ENCODE measurements around the gene TP53I13. TPM values are rescaled to one million over a fixed set of nuclear protein-coding genes. Genes with fewer than 3 reads are reported as not detected.

The TP53I13 gene
- total and polyA plus RNA-seq, 10 of the 15 experiments (the other 5 are each of a cell fraction or from before 2014, with no cell fraction given): 0.31 to 45.1 (median 19.5) TPM; not detected in 1

GRCh38 chr17:29620779-29621500 lies 52.4 kb downstream of the TP53I13 start:
- 96% methylated on average over 11 of the region's 12 CpGs for WGBS (ENCODE audit: insufficient coverage, insufficient replicate concordance, low lambda C conversion rate, missing lambda C conversion rate)

More at GRCh38 chr17:29620779-29621500, 52.4 kb downstream of the TP53I13 start:
- TF ChIP-seq ZBTB4 (CRISPR knock-in tag; IDR thresholded peaks at IDR 0.05): no peak
- no peak for TF ChIP-seq USF1 (IDR thresholded peaks at IDR 0.05; ENCODE audit: borderline replicate concordance, extremely low read length, insufficient read depth, low read depth, low read length)
- no peak for TF ChIP-seq SP1 (IDR thresholded peaks at IDR 0.05; ENCODE audit: low read depth, low read length)
- no peak for TF ChIP-seq SIX5 (IDR thresholded peaks at IDR 0.05; ENCODE audit: low read depth, low read length, severe bottlenecking)
- no peak for TF ChIP-seq ZNF217 (IDR thresholded peaks at IDR 0.05)
- ATAC-seq (no peak), DNase-seq (ENCODE audit: low read depth, low spot score) (no peak), FAIRE-seq (no peak)
- ChIA-PET SMC1A (ENCODE audit: uncharacterized antibody, unreplicated experiment) (interaction anchor here (0.6 to 1.2 kb wide), 6 partner anchors 34 to 251 kb away, joined by 3 to 5 read pairs (median 3); no protein-coding TSS in a partner anchor), POLR2A (no interaction called here), RAD21 (ENCODE audit: unreplicated experiment) (interaction anchor here (0.9 to 2.3 kb wide), 2 partner anchors 158 to 472 kb away, joined by 3 to 8 read pairs; no protein-coding TSS in a partner anchor), CTCF (interaction anchor here (0.6 to 5.9 kb wide), 6 partner anchors 40 to 310 kb away, joined by 3 to 114 read pairs (median 4); no protein-coding TSS in a partner anchor)
- in situ Hi-C loops (cut with MboI) (no loop called here), intact Hi-C loops (cut with micrococcal nuclease; ENCODE audit: unreplicated experiment) (loop anchor here (5.0 kb wide), 1 partner anchor 51 kb away; no protein-coding TSS in a partner anchor)
- BruUV-seq (replicated peaks): no TSS peak
- no peak overlapping the region for H3K9ac ChIP-seq (ENCODE audit: control insufficient read depth, insufficient read depth, low read length)
- H3K4me2 ChIP-seq (ENCODE audit: control insufficient read depth, insufficient read depth): no peak overlapping the region
- H3K27me3 ChIP-seq (replicated peaks in 1 of 2; ENCODE audit: control insufficient read depth in 2 of 2, insufficient read depth in 2 of 2, low read length in 1 of 2): peaks cover 4 to 6% of the 10 kb centered on the region in 2 experiments; a peak in 3 of 4 replicates
- H3K27ac ChIP-seq (ENCODE audit: control insufficient read depth, insufficient read depth): no peak overlapping the region
- peaks cover 3% of the 10 kb centered on the region; the same call in 1 of the 2 replicates for H4K20me1 ChIP-seq (ENCODE audit: control insufficient read depth, insufficient read depth)
- peaks cover 27% of the 10 kb centered on the region for H3K4me1 ChIP-seq (ENCODE audit: control insufficient read depth, insufficient read depth, low read length)
- H2AFZ ChIP-seq (ENCODE audit: control insufficient read depth, low read depth, low read length): no peak overlapping the region
- H3K9me3 ChIP-seq (replicated peaks; ENCODE audit: control insufficient read depth, insufficient read depth, low read length): no peaks in the 10 kb centered on the region; the same call in 2 of the 3 replicates
- no peaks in the 10 kb centered on the region for H3K36me3 ChIP-seq (ENCODE audit: control insufficient read depth in 2 of 2, insufficient read depth in 2 of 2, low read length in 1 of 2)
- H3K4me3 ChIP-seq: no peak overlapping the region
- no peaks in the 10 kb centered on the region for H3K79me2 ChIP-seq (ENCODE audit: control insufficient read depth, insufficient read depth, low read length)
